ENCODE results near the gene DNAJC12.

The DNAJC12 gene

GRCh38 chr10:67760272-67760671, 77.7 kb downstream of the DNAJC12 start:
- no peak for DNase-seq

Data from cortex of kidney (tissue), 1 donor.